ENCODE data around the gene ADD3. TPM values are rescaled to one million over a fixed set of nuclear protein-coding genes. Genes with fewer than 3 reads are reported as not detected.
A peak's percentile ranks its signal among the peaks of the same experiment; 100 is the strongest.
"Not testable (repeated sequence)": the region's sequence is repeated elsewhere in the genome, so short reads cannot be mapped to it uniquely, and the experiment has no call there.

Gene ADD3
- total RNA-seq, 2 donors from 2014 or later, result 183 to 241 TPM

GRCh38 chr10:110129490-110129889 is 121.7 kb downstream of the ADD3 start:
- Histone ChIP-seq H3K4me1 (ENCODE audit: control insufficient read depth, insufficient read depth, low read length) (peaks cover 2% of the 10 kb centered on the region), H3K27ac (ENCODE audit: low read depth, low read length) (no peak overlapping the region), H3K27me3 (ENCODE audit: control insufficient read depth, insufficient read depth, low read length, poor library complexity, severe bottlenecking) (no peaks in the 10 kb centered on the region), H3K9ac (ENCODE audit: extremely low read depth, low read length, poor library complexity, severe bottlenecking) (no peak overlapping the region), H3K36me3 (ENCODE audit: control insufficient read depth, insufficient read depth, low read length) (peaks cover 64% of the 10 kb centered on the region), H3K9me3 (ENCODE audit: control insufficient read depth, low read length) (no peaks in the 10 kb centered on the region), H3K4me3 (ENCODE audit: low read length) (no peak overlapping the region)
- Mint-ChIP-seq H3K9me3 (no peaks in the 10 kb centered on the region), H3K27me3 (ENCODE audit: insufficient read depth) (no peaks in the 10 kb centered on the region), H3K4me3 (no peak overlapping the region), H3K4me1 (peaks cover 9% of the 10 kb centered on the region), H3K27ac (peak overlapping the region; percentile 12), H3K36me3 (ENCODE audit: low read depth) (peaks cover 74% of the 10 kb centered on the region)
- DNase-seq, result no peak
- no peak for TF ChIP-seq CTCF (conservative IDR thresholded peaks at IDR 0.05)

- 90 to 98% methylated on average over 1 to 3 of the region's 3 CpGs for WGBS, 2 experiments (ENCODE audit: insufficient coverage in 1 of 2, insufficient read length in 1 of 2)
- H3K27ac ChIP-seq (ENCODE audit: low read depth, low read length), result no peak overlapping the region
- H3K27me3 ChIP-seq (ENCODE audit: control insufficient read depth, insufficient read depth, low read length, poor library complexity, severe bottlenecking), result no peaks in the 10 kb centered on the region
- no peak for TF ChIP-seq CTCF (conservative IDR thresholded peaks at IDR 0.05)
- H3K9ac ChIP-seq (ENCODE audit: extremely low read depth, low read length, poor library complexity, severe bottlenecking), result no peak overlapping the region
- no peak overlapping the region for H3K4me3 Mint-ChIP-seq
- no peak for DNase-seq
- H3K4me1 Mint-ChIP-seq, result peaks cover 7% of the 10 kb centered on the region
- no peaks in the 10 kb centered on the region for H3K27me3 Mint-ChIP-seq (ENCODE audit: insufficient read depth)
- no peaks in the 10 kb centered on the region for H3K9me3 Mint-ChIP-seq
- H3K36me3 ChIP-seq (ENCODE audit: control insufficient read depth, insufficient read depth, low read length), result peaks cover 51% of the 10 kb centered on the region
- H3K36me3 Mint-ChIP-seq (ENCODE audit: low read depth), result peaks cover 42% of the 10 kb centered on the region
- H3K9me3 ChIP-seq (ENCODE audit: control insufficient read depth, low read length), result no peaks in the 10 kb centered on the region
- no peaks in the 10 kb centered on the region for H3K4me1 ChIP-seq (ENCODE audit: control insufficient read depth, insufficient read depth, low read length)
- no peak overlapping the region for H3K27ac Mint-ChIP-seq
- H3K4me3 ChIP-seq (ENCODE audit: low read length), result no peak overlapping the region
Observed at GRCh38 chr10:110134917-110135316, 127.1 kb downstream of the ADD3 start.

GRCh38 chr10:110135836-110136235 is 128.1 kb downstream of the ADD3 start:
- H3K4me1 Mint-ChIP-seq; H3K27me3 ChIP-seq (ENCODE audit: control insufficient read depth, insufficient read depth, low read length, poor library complexity, severe bottlenecking); H3K4me3 Mint-ChIP-seq; DNase-seq; H3K27ac Mint-ChIP-seq; H3K4me1 ChIP-seq (ENCODE audit: control insufficient read depth, insufficient read depth, low read length); H3K27ac ChIP-seq (ENCODE audit: low read depth, low read length); H3K4me3 ChIP-seq (ENCODE audit: low read length); H3K9me3 Mint-ChIP-seq; H3K27me3 Mint-ChIP-seq (ENCODE audit: insufficient read depth); H3K9ac ChIP-seq (ENCODE audit: extremely low read depth, low read length, poor library complexity, severe bottlenecking); H3K9me3 ChIP-seq (ENCODE audit: control insufficient read depth, low read length): not testable (repeated sequence)
- peaks cover 45% of the 10 kb centered on the region for H3K36me3 ChIP-seq (ENCODE audit: control insufficient read depth, insufficient read depth, low read length)
- peaks cover 34% of the 10 kb centered on the region for H3K36me3 Mint-ChIP-seq (ENCODE audit: low read depth)
- WGBS, 2 experiments (ENCODE audit: insufficient coverage in 1 of 2, insufficient read length in 1 of 2), result 89 to 91% methylated on average over 5 to 6 of the region's 6 CpGs

- peak; percentile 91 for TF ChIP-seq CTCF (conservative IDR thresholded peaks at IDR 0.05)
- Mint-ChIP-seq H3K9me3 (no peaks in the 10 kb centered on the region), H3K36me3 (ENCODE audit: low read depth) (peaks cover 21% of the 10 kb centered on the region), H3K4me1 (peaks cover 4% of the 10 kb centered on the region), H3K4me3 (no peak overlapping the region), H3K27ac (no peak overlapping the region), H3K27me3 (ENCODE audit: insufficient read depth) (peaks cover 2% of the 10 kb centered on the region)
- Histone ChIP-seq H3K4me3 (ENCODE audit: low read length) (no peak overlapping the region), H3K9ac (ENCODE audit: extremely low read depth, low read length, poor library complexity, severe bottlenecking) (no peak overlapping the region), H3K36me3 (ENCODE audit: control insufficient read depth, insufficient read depth, low read length) (peaks cover 32% of the 10 kb centered on the region), H3K4me1 (ENCODE audit: control insufficient read depth, insufficient read depth, low read length) (no peaks in the 10 kb centered on the region), H3K27ac (ENCODE audit: low read depth, low read length) (no peak overlapping the region), H3K9me3 (ENCODE audit: control insufficient read depth, low read length) (no peaks in the 10 kb centered on the region), H3K27me3 (ENCODE audit: control insufficient read depth, insufficient read depth, low read length, poor library complexity, severe bottlenecking) (no peaks in the 10 kb centered on the region)
- 3 to 20% methylated on average over 1 to 2 of the region's 2 CpGs for WGBS, 2 experiments (ENCODE audit: insufficient coverage in 1 of 2, insufficient read length in 1 of 2)
- no peak for DNase-seq
Observed at GRCh38 chr10:110137142-110137545, 129.4 kb downstream of the ADD3 start.
